NCI-H146 (cell line): ENCODE results near the gene TEX52.
"Not testable (repeated sequence)": the region's sequence is repeated elsewhere in the genome, so short reads cannot be mapped to it uniquely, and the experiment has no call there.

Source experiments
- DNase-seq: peaks from one replicate; lab custom pipeline; 2025; lab: John Stamatoyannopoulos, UW

TEX52 gene

GRCh38 chr12:2864198-2864597 lies 7.4 kb upstream of the TEX52 start:
- no peak for DNase-seq

- not testable (repeated sequence) for DNase-seq
Measured at GRCh38 chr12:2863402-2863801, 6.6 kb upstream of the TEX52 start.

GRCh38 chr12:2862876-2863275 lies 6.0 kb upstream of the TEX52 start:
- DNase-seq, result no peak

GRCh38 chr12:2860170-2860569 lies 3.3 kb upstream of the TEX52 start:
- no peak for DNase-seq

- no peak for DNase-seq
Measured at GRCh38 chr12:2858944-2859421, 2.1 kb upstream of the TEX52 start.

- DNase-seq, result no peak
Measured at GRCh38 chr12:2858334-2858733, 1.5 kb upstream of the TEX52 start.

GRCh38 chr12:2857576-2857975 lies 737 bp upstream of the TEX52 start:
- no peak for DNase-seq

- no peak for DNase-seq
Measured at GRCh38 chr12:2856051-2856450, 788 bp downstream of the TEX52 start.

GRCh38 chr12:2855546-2855945 lies 1.3 kb downstream of the TEX52 start:
- DNase-seq, result no peak

- no peak for DNase-seq
Measured at GRCh38 chr12:2854669-2855453, 2.0 kb downstream of the TEX52 start.

- peak; percentile 73 for DNase-seq
Measured at GRCh38 chr12:2853626-2854025, 3.2 kb downstream of the TEX52 start.

- DNase-seq, result no peak
Measured at GRCh38 chr12:2851931-2852330, 4.9 kb downstream of the TEX52 start.

GRCh38 chr12:2845280-2845679 lies 11.6 kb downstream of the TEX52 start:
- no peak for DNase-seq

GRCh38 chr12:2844786-2845185 lies 12.1 kb downstream of the TEX52 start:
- DNase-seq, result no peak

GRCh38 chr12:2842948-2843347 lies 13.9 kb downstream of the TEX52 start:
- no peak for DNase-seq

- no peak for DNase-seq
Measured at GRCh38 chr12:2841056-2841650, 15.7 kb downstream of the TEX52 start.

GRCh38 chr12:2836574-2836973 lies 20.3 kb downstream of the TEX52 start:
- DNase-seq, result no peak

GRCh38 chr12:2835691-2836403 lies 21.0 kb downstream of the TEX52 start:
- DNase-seq, result peak; percentile 62

- peak; percentile 37 for DNase-seq
Measured at GRCh38 chr12:2834581-2835491, 22.0 kb downstream of the TEX52 start, which contains the start of gene NRIP2. Gene NRIP2 (minus strand): TSS chr12:2835035. CDS start chr12:2834983, 52 bp downstream.

- DNase-seq, result no peak
Measured at GRCh38 chr12:2833810-2834209, 23.0 kb downstream of the TEX52 start.

GRCh38 chr12:2833327-2833726 lies 23.5 kb downstream of the TEX52 start:
- no peak for DNase-seq
